Ectodermal cell (in vitro differentiated cells): ENCODE measurements around the gene FARP2.
"Not testable (repeated sequence)": the region's sequence is repeated elsewhere in the genome, so short reads cannot be mapped to it uniquely, and the experiment has no call there.

Experiments used
- H3K27ac ChIP-seq: 2 replicates; pipeline ENCODE4 v1.7.0; 2013; ENCODE audit warnings: mild to moderate bottlenecking, low read depth, low read length; ENCODE audit not compliant: insufficient read depth, poor library complexity, severe bottlenecking
- H3K27me3 ChIP-seq: 2 replicates; pipeline ENCODE4 v1.7.0; 2013; ENCODE audit warnings: mild to moderate bottlenecking, low read length; ENCODE audit not compliant: insufficient read depth, control insufficient read depth, poor library complexity, severe bottlenecking
- H3K36me3 ChIP-seq: one replicate; pipeline ENCODE4 v1.7.0; 2013; ENCODE audit warnings: low read length; ENCODE audit not compliant: control insufficient read depth, insufficient read depth
- H3K4me1 ChIP-seq: one replicate; pipeline ENCODE4 v1.7.0; 2013; ENCODE audit warnings: low read length; ENCODE audit not compliant: control insufficient read depth, insufficient read depth
- H3K4me3 ChIP-seq: 2 replicates; pipeline ENCODE4 v1.7.0; 2013; ENCODE audit warnings: low read depth, low read length, control low read depth; ENCODE audit not compliant: insufficient read depth
- H3K9me3 ChIP-seq: 2 replicates; pipeline ENCODE4 v1.7.0; 2013; ENCODE audit warnings: mild to moderate bottlenecking, low read length, moderate library complexity; ENCODE audit not compliant: control insufficient read depth
- WGBS, 2 experiments: methylation state at CpG; one replicate each; pipeline ENCODE4 v1.1.7; 2013; ENCODE audit warnings: missing lambda C conversion rate in 2 of 2; 5-methylcytosine and 5-hydroxymethylcytosine counted together

Gene FARP2

GRCh38 chr2:241366678-241367077, 10.6 kb downstream of the FARP2 start:
- Histone ChIP-seq H3K27ac (peak overlapping the region; percentile 0), H3K9me3 (no peaks in the 10 kb centered on the region), H3K36me3 (no peaks in the 10 kb centered on the region), H3K4me3 (no peak overlapping the region), H3K4me1 (peaks cover 21% of the 10 kb centered on the region), H3K27me3 (no peaks in the 10 kb centered on the region)
- WGBS, 2 experiments: 90 to 92% methylated on average over 2 of the region's 2 CpGs

- 91 to 100% methylated on average over 2 to 3 of the region's 3 CpGs for WGBS, 2 experiments
- H3K9me3 ChIP-seq: no peaks in the 10 kb centered on the region
- no peak overlapping the region for H3K27ac ChIP-seq
- H3K4me1 ChIP-seq: peaks cover 12% of the 10 kb centered on the region
- no peaks in the 10 kb centered on the region for H3K36me3 ChIP-seq
- no peak overlapping the region for H3K4me3 ChIP-seq
- H3K27me3 ChIP-seq: no peaks in the 10 kb centered on the region
Observed at GRCh38 chr2:241368643-241369042, 12.6 kb downstream of the FARP2 start.

GRCh38 chr2:241372361-241372992, 16.4 kb downstream of the FARP2 start:
- peaks cover 2% of the 10 kb centered on the region for H3K4me1 ChIP-seq
- no peak overlapping the region for H3K27ac ChIP-seq
- no peak overlapping the region for H3K4me3 ChIP-seq
- H3K36me3 ChIP-seq: no peaks in the 10 kb centered on the region
- H3K27me3 ChIP-seq: no peaks in the 10 kb centered on the region
- 89% methylated on average over 11 of the region's 11 CpGs for WGBS, 2 experiments
- H3K9me3 ChIP-seq: no peaks in the 10 kb centered on the region

- Histone ChIP-seq H3K36me3 (no peaks in the 10 kb centered on the region), H3K27me3 (no peaks in the 10 kb centered on the region), H3K4me1 (no peaks in the 10 kb centered on the region), H3K4me3 (no peak overlapping the region), H3K9me3 (no peaks in the 10 kb centered on the region), H3K27ac (no peak overlapping the region)
- 88 to 98% methylated on average over 3 of the region's 3 CpGs for WGBS, 2 experiments
Observed at GRCh38 chr2:241373446-241373845, 17.4 kb downstream of the FARP2 start.

GRCh38 chr2:241373906-241374305, 17.8 kb downstream of the FARP2 start:
- not testable (repeated sequence) for H3K36me3 ChIP-seq, H3K27ac ChIP-seq, H3K27me3 ChIP-seq, H3K9me3 ChIP-seq, H3K4me3 ChIP-seq, H3K4me1 ChIP-seq
- 94% methylated on average over 5 to 6 of the region's 6 CpGs for WGBS, 2 experiments

GRCh38 chr2:241375300-241375699, 19.2 kb downstream of the FARP2 start:
- WGBS, 2 experiments: 94 to 97% methylated on average over 1 of the region's 1 CpG
- no peaks in the 10 kb centered on the region for H3K9me3 ChIP-seq
- H3K4me1 ChIP-seq: no peaks in the 10 kb centered on the region
- no peak overlapping the region for H3K27ac ChIP-seq
- no peak overlapping the region for H3K4me3 ChIP-seq
- no peaks in the 10 kb centered on the region for H3K27me3 ChIP-seq
- H3K36me3 ChIP-seq: no peaks in the 10 kb centered on the region

GRCh38 chr2:241376808-241377207, 20.7 kb downstream of the FARP2 start:
- H3K4me3 ChIP-seq: no peak overlapping the region
- 88 to 96% methylated on average over 2 of the region's 2 CpGs for WGBS, 2 experiments
- H3K27me3 ChIP-seq: no peaks in the 10 kb centered on the region
- H3K4me1 ChIP-seq: no peaks in the 10 kb centered on the region
- no peak overlapping the region for H3K27ac ChIP-seq
- no peaks in the 10 kb centered on the region for H3K36me3 ChIP-seq
- H3K9me3 ChIP-seq: no peaks in the 10 kb centered on the region

GRCh38 chr2:241378816-241379215, 22.7 kb downstream of the FARP2 start:
- Histone ChIP-seq H3K27me3 (no peaks in the 10 kb centered on the region), H3K4me1 (no peaks in the 10 kb centered on the region), H3K9me3 (no peaks in the 10 kb centered on the region), H3K36me3 (no peaks in the 10 kb centered on the region), H3K27ac (no peak overlapping the region), H3K4me3 (no peak overlapping the region)
- 87 to 100% methylated on average over 1 to 2 of the region's 2 CpGs for WGBS, 2 experiments

- Histone ChIP-seq H3K9me3 (no peaks in the 10 kb centered on the region), H3K27ac (no peak overlapping the region), H3K36me3 (no peaks in the 10 kb centered on the region), H3K4me3 (no peak overlapping the region), H3K27me3 (no peaks in the 10 kb centered on the region), H3K4me1 (no peaks in the 10 kb centered on the region)
- WGBS, 2 experiments: 90 to 96% methylated on average over 9 of the region's 9 CpGs
Observed at GRCh38 chr2:241379481-241380480, 23.7 kb downstream of the FARP2 start.

GRCh38 chr2:241381872-241382271, 25.8 kb downstream of the FARP2 start:
- Histone ChIP-seq H3K4me3 (no peak overlapping the region), H3K4me1 (no peaks in the 10 kb centered on the region), H3K9me3 (no peaks in the 10 kb centered on the region), H3K27me3 (no peaks in the 10 kb centered on the region), H3K36me3 (no peaks in the 10 kb centered on the region), H3K27ac (no peak overlapping the region)
- 92 to 96% methylated on average over 4 of the region's 4 CpGs for WGBS, 2 experiments
